PC-3 (cell line): ENCODE data around the gene MYORG. TPM values are rescaled to one million over a fixed set of nuclear protein-coding genes. Genes with fewer than 3 reads are reported as not detected.

ENCODE experiments used
- ATAC-seq: fragments of 200-7000 bp; cut with Tn5 transposase; 2 replicates; pipeline ENCODE4 v1.9.1; 2020; ENCODE audit warnings: mild to moderate bottlenecking, moderate library complexity
- BruUV-seq: library from RNA; stranded (reverse); fragments of 400-500 nt; replicated peaks from 2 replicates; lab custom pipeline; 2021; lab: Mats Ljungman, UMichigan
- CTCF ChIA-PET: fragments of 300-600 bp; sonication (Branson Sonifier 250); formaldehyde crosslinking; loops from one replicate; lab custom pipeline; 2022; ENCODE audit warnings: antibody characterized with exemption; lab: Charles Lee
- POLR2A ChIA-PET: fragments of 300-600 bp; sonication (Branson Sonifier 250); formaldehyde crosslinking; loops from one replicate; lab custom pipeline; 2022; ENCODE audit warnings: antibody characterized with exemption; ENCODE audit not compliant: unreplicated experiment; lab: Charles Lee
- DNase-seq: peaks from one replicate; pipeline ENCODE4 v3.0.0-alpha.2; 2015
- H2AFZ ChIP-seq: fragments of 300-600 bp; sonication (generic); 2 replicates; pipeline ENCODE4 v1.6.0; 2016; ENCODE audit warnings: antibody characterized with exemption, low read length
- H3F3A ChIP-seq: fragments of 300-600 bp; sonication (generic); one replicate; pipeline ENCODE4 v1.6.0; 2017; ENCODE audit warnings: antibody characterized with exemption, low read length, control low read depth, mild to moderate bottlenecking; ENCODE audit not compliant: unreplicated experiment
- H3K27ac ChIP-seq: fragments of 300-600 bp; sonication (generic); 2 replicates; pipeline ENCODE4 v1.5.1; 2016; ENCODE audit warnings: mild to moderate bottlenecking, low read length
- H3K27me3 ChIP-seq: fragments of 300-600 bp; sonication (generic); 2 replicates; pipeline ENCODE4 v1.6.1; 2016; ENCODE audit warnings: low read length, mixed read lengths
- H3K36me3 ChIP-seq: fragments of 300-600 bp; sonication (generic); 2 replicates; pipeline ENCODE4 v1.6.1; 2016; ENCODE audit warnings: low read depth, mixed run types, low read length, mixed read lengths
- H3K4me1 ChIP-seq: fragments of 300-600 bp; sonication (generic); 2 replicates; pipeline ENCODE4 v1.5.1; 2016; ENCODE audit warnings: low read length; ENCODE audit not compliant: insufficient read depth
- H3K4me2 ChIP-seq: fragments of 300-600 bp; sonication (generic); 2 replicates; pipeline ENCODE4 v1.6.0; 2016; ENCODE audit warnings: low read length
- H3K4me3 ChIP-seq: fragments of 300-600 bp; sonication (generic); 2 replicates; pipeline ENCODE4 v1.5.1; 2016; ENCODE audit warnings: mild to moderate bottlenecking, low read length, mixed read lengths
- H3K79me2 ChIP-seq: fragments of 300-600 bp; sonication (generic); 2 replicates; pipeline ENCODE4 v1.6.1; 2017; ENCODE audit warnings: low read length, mixed read lengths
- H3K9ac ChIP-seq: fragments of 300-600 bp; sonication (generic); 2 replicates; pipeline ENCODE4 v1.6.0; 2016; ENCODE audit warnings: mild to moderate bottlenecking, low read length
- H3K9me2 ChIP-seq: fragments of 300-600 bp; sonication (generic); replicated peaks from 2 replicates; pipeline ENCODE4 v1.6.1; 2016; ENCODE audit warnings: mixed run types, low read length, mixed read lengths
- H3K9me3 ChIP-seq: fragments of 300-600 bp; sonication (generic); 2 replicates; pipeline ENCODE4 v1.6.1; 2016; ENCODE audit warnings: low read length, mixed read lengths
- H4K20me1 ChIP-seq: fragments of 300-600 bp; sonication (generic); 2 replicates; pipeline ENCODE4 v1.6.1; 2016; ENCODE audit warnings: low read length, mixed read lengths
- CTCF ChIP-seq: fragments of 300-600 bp; sonication (generic); conservative IDR thresholded peaks from 2 replicates; pipeline ENCODE4 v1.5.1; 2017; ENCODE audit warnings: antibody characterized with exemption, low read depth, mild to moderate bottlenecking, low read length
- EZH2 ChIP-seq: fragments of 300-600 bp; sonication (generic); IDR thresholded peaks from one replicate; pipeline ENCODE4 v1.6.1; 2017; ENCODE audit warnings: antibody characterized with exemption, mild to moderate bottlenecking, low read length; ENCODE audit not compliant: unreplicated experiment
- EZH2phosphoT487 ChIP-seq: fragments of 300-600 bp; sonication (generic); IDR thresholded peaks from 2 replicates; pipeline ENCODE4 v1.6.1; 2018; ENCODE audit warnings: mild to moderate bottlenecking, antibody characterized with exemption, low read length, borderline replicate concordance
- intact Hi-C: fragments of 100-400 bp; cut with micrococcal nuclease; formaldehyde crosslinking; loops from 2 replicates; pipeline ENCODE4 v1.9.0; 2023
- total RNA-seq: library from RNA; depleted of rRNA; stranded (reverse); fragments of >200 nt; gene quantifications from 2 replicates; pipeline ENCODE4 v1.2.3, GENCODE V29; 2014

MYORG gene
- total RNA-seq, 1 experiment from 2014 or later = 3.4 TPM

- POLR2A ChIA-PET = interaction anchor here (0.5 to 0.7 kb wide), 3 partner anchors 44 to 1869 kb away, joined by 3 to 6 read pairs (median 4); no protein-coding TSS in a partner anchor
- H3K9me3 ChIP-seq = no peaks in the 10 kb centered on the region
- TF ChIP-seq CTCF = peak; percentile 91
- no peak for TF ChIP-seq EZH2
- TF ChIP-seq EZH2phosphoT487 = no peak
- BruUV-seq = no TSS peak
- peaks cover 14% of the 10 kb centered on the region for H3K4me1 ChIP-seq
- H3K27ac ChIP-seq = no peak overlapping the region
- peak; percentile 86 for DNase-seq
- ATAC-seq = peak; percentile 30
- H3K4me2 ChIP-seq = peak overlapping the region; percentile 81
- no peak overlapping the region for H3K9ac ChIP-seq
- CTCF ChIA-PET = interaction anchor here (0.6 to 1.0 kb wide), 2 partner anchors 124 to 431 kb away, joined by 3 to 4 read pairs; no protein-coding TSS in a partner anchor
- H3K79me2 ChIP-seq = no peaks in the 10 kb centered on the region
- intact Hi-C loops = loop anchor here (2.0 kb wide), 1 partner anchor 123 kb away; no protein-coding TSS in a partner anchor
- H4K20me1 ChIP-seq = no peaks in the 10 kb centered on the region
- peak overlapping the region; percentile 76 for H2AFZ ChIP-seq
- H3K9me2 ChIP-seq = no peaks in the 10 kb centered on the region
- H3K36me3 ChIP-seq = no peaks in the 10 kb centered on the region
- H3F3A ChIP-seq = no peaks in the 10 kb centered on the region
- no peaks in the 10 kb centered on the region for H3K27me3 ChIP-seq
- peak overlapping the region; percentile 56 for H3K4me3 ChIP-seq
Observed at GRCh38 chr9:34379334-34380033, 2.8 kb upstream of the MYORG start.

- Histone ChIP-seq H3F3A (no peaks in the 10 kb centered on the region), H3K27ac (no peak overlapping the region)
- POLR2A ChIA-PET = interaction anchor here (0.6 to 0.7 kb wide), 2 partner anchors 43 to 438 kb away, joined by 3 to 6 read pairs; no protein-coding TSS in a partner anchor
Observed at GRCh38 chr9:34378376-34379060, 1.8 kb upstream of the MYORG start.

More at GRCh38 chr9:34378376-34379060, 1.8 kb upstream of the MYORG start:
- TF ChIP-seq EZH2phosphoT487 (no peak), CTCF (no peak), EZH2 (no peak)
- ATAC-seq (no peak), DNase-seq (no peak)
- no peaks in the 10 kb centered on the region for H3K27me3 ChIP-seq
- peaks cover 14% of the 10 kb centered on the region for H3K4me1 ChIP-seq
- no peaks in the 10 kb centered on the region for H3K36me3 ChIP-seq
- CTCF ChIA-PET = interaction anchor here (0.6 to 1.0 kb wide), 2 partner anchors 124 to 430 kb away, joined by 3 to 4 read pairs; no protein-coding TSS in a partner anchor
- H3K79me2 ChIP-seq = no peaks in the 10 kb centered on the region
- no peaks in the 10 kb centered on the region for H3K9me3 ChIP-seq
- no peaks in the 10 kb centered on the region for H3K9me2 ChIP-seq
- H2AFZ ChIP-seq = no peak overlapping the region
- H4K20me1 ChIP-seq = no peaks in the 10 kb centered on the region
- no peak overlapping the region for H3K9ac ChIP-seq
- intact Hi-C loops = loop anchor here (2.0 kb wide), 1 partner anchor 122 kb away; no protein-coding TSS in a partner anchor
- no peak overlapping the region for H3K4me2 ChIP-seq
- no TSS peak for BruUV-seq
- no peak overlapping the region for H3K4me3 ChIP-seq
